HCT116 (cell line): Measurements from ENCODE around the gene FAM81A. TPM values are rescaled to one million over a fixed set of nuclear protein-coding genes. Genes with fewer than 3 reads are reported as not detected.

Experiments
- ATAC-seq: fragments of 200-7000 bp; cut with Tn5 transposase; 2 replicates; pipeline ENCODE4 v1.9.1; 2020; ENCODE audit warnings: mild to moderate bottlenecking, moderate library complexity
- BruUV-seq: library from RNA; stranded (reverse); fragments of 400-500 nt; replicated peaks from 2 replicates; lab custom pipeline; 2021; lab: Mats Ljungman, UMichigan
- CTCF ChIA-PET: fragments of 300-600 bp; sonication (Branson Sonifier 250); formaldehyde crosslinking; loops from one replicate; lab custom pipeline; 2021; ENCODE audit warnings: antibody characterized with exemption; lab: Charles Lee
- POLR2A ChIA-PET: fragments of 300-600, 350-600 bp; sonication (Branson Sonifier 250); formaldehyde crosslinking; loops from one replicate; lab custom pipeline; 2021; ENCODE audit warnings: antibody characterized with exemption; lab: Charles Lee
- RAD21 ChIA-PET, 2 experiments: fragments of 300-600 bp; sonication (Branson Sonifier 250); formaldehyde crosslinking; loops; one replicate each; lab custom pipeline; 2023; ENCODE audit warnings: low total read pairs in 2 of 2; ENCODE audit not compliant: uncharacterized antibody in 2 of 2, unreplicated experiment in 2 of 2, low non-redundant PET in 1 of 2; lab: Charles Lee
- DNase-seq: peaks from one replicate; pipeline ENCODE4 v3.0.0-alpha.2; 2010; ENCODE audit warnings: low read depth, low spot score
- H2AFZ ChIP-seq: fragments of 200-600 bp; shearing (Covaris generic), sonication (generic); 2 replicates; pipeline ENCODE4 v1.6.1; 2017; ENCODE audit warnings: low read depth, mixed run types, mixed read lengths, antibody characterized with exemption, low read length; ENCODE audit not compliant: poor library complexity, severe bottlenecking
- H3K27ac ChIP-seq: 2 replicates; pipeline ENCODE4 v1.5.1; 2012; ENCODE audit warnings: low read depth, low read length
- H3K27me3 ChIP-seq: fragments of 200-600 bp; sonication (generic); 2 replicates; pipeline ENCODE4 v1.6.1; 2016; ENCODE audit warnings: mixed run types, low read length, mixed read lengths; ENCODE audit not compliant: insufficient read depth
- H3K36me3 ChIP-seq, 2 experiments: fragments of 200-500 bp in 1 of 2; fragments of 200-600 bp in 1 of 2; sonication (Bioruptor generic) in 1 of 2; sonication (generic) in 1 of 2; 2 replicates each; pipeline versions ENCODE4 v1.5.1 to v1.6.1; 2014 to 2016; ENCODE audit warnings: low read length in 2 of 2, inconsistent platforms in 1 of 2, mixed read lengths in 1 of 2, mixed run types in 1 of 2; ENCODE audit not compliant: insufficient read depth in 2 of 2, control insufficient read depth in 1 of 2
- H3K4me1 ChIP-seq, 2 experiments: fragments of 200-600 bp in 1 of 2; sonication (generic) in 1 of 2; 2 replicates each; pipeline versions ENCODE4 v1.5.1 to v1.6.1; 2012 to 2017; ENCODE audit warnings: low read length in 2 of 2, inconsistent platforms in 1 of 2, mild to moderate bottlenecking in 1 of 2, mixed read lengths in 1 of 2, mixed run types in 1 of 2, moderate library complexity in 1 of 2; ENCODE audit not compliant: insufficient read depth in 2 of 2, control insufficient read depth in 1 of 2
- H3K4me2 ChIP-seq: fragments of 200-600 bp; sonication (generic); 2 replicates; pipeline ENCODE4 v1.6.1; 2017; ENCODE audit warnings: mixed run types, low read length, mixed read lengths
- H3K4me3 ChIP-seq, 2 experiments: fragments of 200-600 bp in 1 of 2; sonication (generic) in 1 of 2; replicated peaks in 1 of 2; 2 replicates each; pipeline ENCODE4 v1.5.1; 2011 to 2016; ENCODE audit warnings: low read length in 2 of 2, control low read depth in 1 of 2, low read depth in 1 of 2, mild to moderate bottlenecking in 1 of 2, mixed read lengths in 1 of 2, mixed run types in 1 of 2
- H3K79me2 ChIP-seq: fragments of 200-600 bp; sonication (generic); 2 replicates; pipeline ENCODE4 v1.6.1; 2017; ENCODE audit warnings: mild to moderate bottlenecking, mixed run types, low read length, moderate library complexity, mixed read lengths; ENCODE audit not compliant: insufficient read depth
- H3K9ac ChIP-seq: fragments of 200-600 bp; sonication (generic); 2 replicates; pipeline ENCODE4 v1.6.1; 2016; ENCODE audit warnings: low read length, mixed read lengths
- H3K9me2 ChIP-seq: fragments of 200-600 bp; sonication (generic), shearing (Covaris generic); 2 replicates; pipeline ENCODE4 v1.6.1; 2017; ENCODE audit warnings: mixed run types, mild to moderate bottlenecking, moderate library complexity; ENCODE audit not compliant: insufficient read depth
- H3K9me3 ChIP-seq, 2 experiments: fragments of 200-500 bp in 1 of 2; fragments of 200-600 bp in 1 of 2; sonication (Bioruptor generic) in 1 of 2; sonication (generic) in 1 of 2; 2 replicates each; pipeline ENCODE4 v1.6.1; 2014 to 2017; ENCODE audit warnings: low read length in 2 of 2, mixed read lengths in 2 of 2, inconsistent platforms in 1 of 2, low read depth in 1 of 2, mild to moderate bottlenecking in 1 of 2, mixed run types in 1 of 2, moderate library complexity in 1 of 2; ENCODE audit not compliant: control insufficient read depth in 1 of 2, insufficient read depth in 1 of 2
- H4K20me1 ChIP-seq: fragments of 200-600 bp; sonication (generic), shearing (Covaris generic); 2 replicates; pipeline ENCODE4 v1.6.1; 2017; ENCODE audit warnings: mixed run types, mild to moderate bottlenecking, moderate library complexity; ENCODE audit not compliant: insufficient read depth
- CTCF ChIP-seq, 3 experiments: fragments of 200-600 bp in 1 of 3; sonication (generic) in 1 of 3; IDR thresholded peaks in 2 of 3; conservative IDR thresholded peaks in 1 of 3; 2 replicates each; pipeline ENCODE4 v1.5.1; 2012 to 2017; ENCODE audit warnings: low read depth in 2 of 3, low read length in 2 of 3, antibody characterized with exemption in 1 of 3, borderline replicate concordance in 1 of 3, control low read depth in 1 of 3, mild to moderate bottlenecking in 1 of 3, mixed read lengths in 1 of 3, mixed run types in 1 of 3, moderate library complexity in 1 of 3; ENCODE audit not compliant: insufficient read depth in 1 of 3
- ELF1 ChIP-seq: IDR thresholded peaks from 2 replicates; pipeline ENCODE4 v1.6.1; 2012; ENCODE audit warnings: low read depth, borderline replicate concordance
- FOSL1 ChIP-seq: IDR thresholded peaks from 2 replicates; pipeline ENCODE4 v1.6.1; 2012; ENCODE audit warnings: low read depth
- JUND ChIP-seq: IDR thresholded peaks from 2 replicates; pipeline ENCODE4 v1.6.1; 2012
- RAD21 ChIP-seq: IDR thresholded peaks from 2 replicates; pipeline ENCODE4 v1.6.1; 2012; ENCODE audit warnings: low read depth, mild to moderate bottlenecking
- ZNF274 ChIP-seq: fragments of 200-500 bp; sonication (Bioruptor generic); IDR thresholded peaks from 2 replicates; pipeline ENCODE4 v1.6.1; 2014; ENCODE audit warnings: mild to moderate bottlenecking, low read depth, low read length, inconsistent platforms
- intact Hi-C: fragments of 100-400 bp; cut with micrococcal nuclease; formaldehyde crosslinking; loops from 2 replicates; pipeline ENCODE4 v1.10.0; 2022
- total RNA-seq: library from RNA; stranded (reverse); gene quantifications from one replicate; pipeline ENCODE4 v1.2.1, GENCODE V29; 2021; ENCODE audit not compliant: unreplicated experiment

The FAM81A gene
- total RNA-seq, 1 experiment from 2014 or later, result 6.6 TPM

- no peaks in the 10 kb centered on the region for H3K9me2 ChIP-seq
- TF ChIP-seq ZNF274 (no peak), JUND (no peak), RAD21 (peak; percentile 95), ELF1 (no peak), CTCF (IDR thresholded peaks at IDR 0.05 in 2 of 3, conservative IDR thresholded peaks at IDR 0.05 in 1 of 3; ENCODE audit: borderline replicate concordance in 1 of 3, insufficient read depth in 1 of 3, low read depth in 2 of 3, low read length in 2 of 3) (peak; percentile 68 to 92 (median 84)), FOSL1 (no peak)
- ChIA-PET CTCF (interaction anchor here (0.6 to 2.7 kb wide), 28 partner anchors 8 to 191 kb away, joined by 3 to 46 read pairs (median 4); no protein-coding TSS in a partner anchor), POLR2A (interaction anchor here (1.0 to 1.6 kb wide), 3 partner anchors 84 to 103 kb away, joined by 3 to 5 read pairs (median 5); no protein-coding TSS in a partner anchor), RAD21 (interaction anchor here (0.6 to 1.6 kb wide), 7 partner anchors 84 to 793 kb away, joined by 3 to 6 read pairs (median 3); no protein-coding TSS in a partner anchor)
- H3K4me3 ChIP-seq, result no peak overlapping the region
- peak; percentile 45 for DNase-seq
- no peak overlapping the region for H3K27ac ChIP-seq
- ATAC-seq, result peak; percentile 55
- BruUV-seq, result no TSS peak
- no peaks in the 10 kb centered on the region for H4K20me1 ChIP-seq
- peak overlapping the region; percentile 97 for H2AFZ ChIP-seq
- H3K4me1 ChIP-seq, result peaks cover 8 to 9% of the 10 kb centered on the region in 2 experiments; a peak in 2 of 4 replicates
- no peaks in the 10 kb centered on the region for H3K36me3 ChIP-seq
- H3K9me3 ChIP-seq, result no peaks in the 10 kb centered on the region
- H3K4me2 ChIP-seq, result peak overlapping the region; percentile 53
- H3K27me3 ChIP-seq, result no peaks in the 10 kb centered on the region
- no peak overlapping the region for H3K9ac ChIP-seq
- H3K79me2 ChIP-seq, result no peaks in the 10 kb centered on the region
- intact Hi-C loops, result loop anchor here (1.0 to 5.0 kb wide), 2 partner anchors 89 to 794 kb away; no protein-coding TSS in a partner anchor
Measured at GRCh38 chr15:59532770-59533379, 94.9 kb downstream of the FAM81A start.
